HG03432 (cell line): ENCODE results near the gene P2RX5.
"Not testable (repeated sequence)": the region's sequence is repeated elsewhere in the genome, so short reads cannot be mapped to it uniquely, and the experiment has no call there.

Experiments
- ATAC-seq: cut with Tn5 transposase; IDR thresholded peaks from one replicate; pipeline ENCODE4 v1.9.1; 2021; ENCODE audit warnings: mild to moderate bottlenecking, moderate library complexity; ENCODE audit not compliant: unreplicated experiment

P2RX5 gene

DNA sequence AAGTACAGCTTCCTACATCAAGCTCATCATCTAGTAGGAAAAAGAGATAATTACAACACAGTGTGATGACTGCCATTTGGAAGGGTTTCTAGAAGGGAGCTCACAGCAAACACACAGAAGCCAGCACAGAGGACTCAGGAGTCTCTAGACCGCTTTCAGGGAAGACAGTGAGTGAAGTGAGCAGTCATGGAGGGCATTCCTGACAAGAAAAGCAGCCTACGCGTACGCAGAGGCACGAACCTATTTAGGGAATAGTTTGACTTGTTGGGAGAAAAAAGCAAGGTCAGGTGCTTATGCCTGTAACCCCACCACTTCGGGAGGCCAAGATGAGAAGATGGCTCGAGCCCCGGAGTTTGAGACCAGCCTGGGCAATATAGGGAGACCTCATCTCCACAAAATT is 19.3 kb upstream of the P2RX5 start:
- no peak for ATAC-seq

- ATAC-seq: no peak
Measured at GRCh38 chr17:3712811-3713463, 17.0 kb upstream of the P2RX5 start.

DNA sequence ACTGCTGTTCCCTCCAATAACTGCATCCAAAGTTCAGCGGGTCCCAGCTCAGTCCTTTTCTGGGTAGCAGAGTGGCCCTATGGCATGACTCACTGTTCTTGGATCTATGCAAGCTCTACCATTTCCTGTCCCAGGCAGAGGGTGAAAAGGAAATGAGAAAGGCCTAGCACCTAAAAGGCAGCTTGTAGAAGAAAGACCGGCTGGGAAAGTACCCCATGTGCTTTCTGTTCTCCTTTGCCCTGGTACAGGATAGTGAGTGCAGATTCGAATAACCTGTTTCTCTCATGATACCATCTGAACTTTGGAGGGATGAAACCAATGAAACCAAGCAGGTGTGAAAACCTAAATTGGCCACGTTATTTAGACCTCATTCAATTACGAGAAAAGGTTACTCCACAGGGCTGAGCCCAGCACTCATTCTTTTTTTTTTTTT is 15.0 kb upstream of the P2RX5 start:
- ATAC-seq: peak; percentile 87

- ATAC-seq: no peak
Measured at GRCh38 chr17:3708366-3708765, 12.4 kb upstream of the P2RX5 start.

DNA sequence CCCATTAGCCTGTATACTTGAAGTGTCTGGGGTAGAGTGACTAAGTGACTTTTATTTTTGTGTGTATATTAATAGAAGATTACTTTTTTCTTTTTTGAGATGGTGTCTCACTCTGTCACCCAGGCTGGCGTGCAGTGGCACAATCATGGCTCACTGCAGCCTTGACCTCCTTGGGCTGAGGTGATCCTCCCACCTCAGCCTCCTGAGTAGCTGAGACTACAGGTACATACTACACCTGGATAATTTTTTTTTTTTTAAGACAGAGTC is 9.7 kb upstream of the P2RX5 start:
- not testable (repeated sequence) for ATAC-seq

DNA sequence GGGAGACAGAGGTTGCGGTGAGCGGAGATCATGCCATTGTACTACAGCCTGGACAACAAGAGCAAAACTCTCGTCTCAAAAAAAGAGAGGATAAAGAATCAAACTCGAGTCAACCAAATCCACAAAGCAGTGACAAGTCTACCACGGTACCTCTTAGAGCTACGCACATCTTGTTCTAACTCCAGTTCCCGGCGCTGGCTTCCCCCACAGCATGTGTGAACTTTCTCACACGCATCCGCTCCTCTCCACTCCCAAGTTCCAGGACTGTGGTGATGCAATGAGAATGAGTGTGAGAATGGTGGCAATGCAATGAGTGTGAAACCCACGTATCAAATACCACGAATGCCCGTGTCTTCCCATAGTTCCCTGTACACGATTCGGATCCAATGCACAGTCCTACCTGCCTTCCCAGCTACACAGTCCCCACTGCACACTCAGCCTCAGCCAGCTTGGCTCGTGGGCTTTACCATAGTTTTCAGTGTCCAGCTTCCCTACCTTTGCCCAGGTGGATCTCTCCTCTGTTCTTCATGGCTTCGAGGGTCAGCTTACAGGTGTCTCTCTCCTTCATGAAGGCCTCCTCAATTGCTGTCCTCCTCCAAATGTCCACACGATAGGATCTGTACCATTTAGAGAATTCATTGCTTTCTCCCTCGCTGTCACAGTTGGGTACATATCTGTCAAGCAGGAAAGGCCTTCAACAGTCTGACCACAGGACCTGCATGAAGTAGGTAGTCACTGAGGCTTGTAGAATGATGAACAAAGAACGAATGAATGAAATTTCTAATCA is 9.2 kb upstream of the P2RX5 start:
- ATAC-seq: no peak

DNA sequence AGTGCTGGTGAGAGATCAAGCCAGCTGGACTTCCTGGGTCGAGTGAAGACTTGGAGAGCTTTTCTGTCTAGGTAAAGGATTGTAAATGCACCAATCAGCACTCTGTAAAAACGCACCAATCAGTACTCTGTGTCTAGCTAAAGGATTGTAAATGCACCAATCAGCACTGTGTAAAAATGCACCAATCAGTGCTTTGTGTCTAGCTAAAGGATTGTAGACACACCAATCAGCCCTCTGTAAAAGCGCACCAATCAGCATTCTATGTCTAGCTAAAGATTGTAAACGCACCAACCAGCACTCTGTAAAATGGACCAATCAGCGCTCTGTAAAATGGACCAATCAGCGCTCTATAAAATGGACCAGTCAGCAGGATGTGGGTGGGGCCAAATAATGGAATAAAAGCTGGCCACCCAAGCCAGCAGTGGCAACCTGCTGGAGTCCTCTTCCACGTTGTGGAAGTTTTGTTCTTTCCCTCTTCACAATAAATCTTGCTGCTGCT is 6.1 kb upstream of the P2RX5 start:
- ATAC-seq: not testable (repeated sequence)

DNA sequence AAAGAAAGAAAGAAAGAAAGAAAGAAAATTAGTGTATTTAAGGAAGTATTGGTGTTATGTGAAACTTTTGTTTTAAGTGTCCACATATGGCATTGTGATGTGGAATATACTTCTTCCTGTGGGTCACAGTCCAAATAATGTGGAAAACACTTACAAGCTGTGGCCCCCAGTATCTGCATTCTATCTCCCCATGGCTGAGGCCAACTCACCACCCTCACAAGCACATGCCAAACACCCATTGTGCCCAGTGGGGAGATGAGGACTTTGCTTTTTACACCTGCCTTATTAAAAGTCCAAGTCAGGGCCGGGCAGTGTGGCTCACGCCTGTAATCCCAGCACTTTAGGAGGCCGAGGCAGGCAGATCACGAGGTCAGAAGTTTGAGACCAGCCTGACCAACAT is 4.0 kb upstream of the P2RX5 start:
- ATAC-seq: no peak

DNA sequence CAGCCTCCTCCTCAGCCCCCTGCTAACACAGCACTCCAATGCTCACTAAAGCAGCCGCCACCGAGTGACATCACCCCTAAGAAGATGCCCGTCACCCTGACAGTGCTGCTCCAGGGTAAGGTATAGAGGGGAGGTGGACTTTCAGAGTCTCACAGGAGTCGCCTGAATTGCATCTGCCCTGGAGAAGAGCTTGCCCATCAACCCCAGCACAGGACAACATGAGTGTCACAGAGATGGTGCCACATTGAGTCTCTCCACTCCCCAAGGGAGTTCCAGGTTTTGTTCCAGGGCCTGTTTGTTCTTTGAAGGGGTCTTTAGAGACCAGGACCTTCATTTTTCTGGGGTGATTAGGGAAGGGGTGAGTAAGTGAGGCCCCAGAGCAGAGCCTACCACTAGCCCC is 2.2 kb upstream of the P2RX5 start:
- ATAC-seq: no peak

DNA sequence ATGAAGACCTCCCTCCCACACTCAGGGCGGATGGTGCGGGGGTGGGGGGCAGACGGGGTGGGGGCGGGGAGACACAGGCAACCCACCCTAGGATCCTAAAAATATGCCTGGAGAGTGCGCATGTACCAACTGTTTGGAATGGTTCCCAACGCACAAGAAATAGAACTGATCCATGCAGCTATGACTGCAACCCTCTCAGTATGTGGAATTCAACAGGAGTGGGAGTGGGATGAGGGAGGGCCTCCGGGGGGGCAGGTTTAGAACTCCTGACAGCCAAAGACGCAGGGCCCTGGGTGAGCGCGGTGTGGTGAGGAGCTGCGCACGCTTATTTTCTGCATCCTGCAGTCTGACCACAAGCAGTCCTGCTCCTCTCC is 1.1 kb upstream of the P2RX5 start:
- ATAC-seq: no peak

DNA sequence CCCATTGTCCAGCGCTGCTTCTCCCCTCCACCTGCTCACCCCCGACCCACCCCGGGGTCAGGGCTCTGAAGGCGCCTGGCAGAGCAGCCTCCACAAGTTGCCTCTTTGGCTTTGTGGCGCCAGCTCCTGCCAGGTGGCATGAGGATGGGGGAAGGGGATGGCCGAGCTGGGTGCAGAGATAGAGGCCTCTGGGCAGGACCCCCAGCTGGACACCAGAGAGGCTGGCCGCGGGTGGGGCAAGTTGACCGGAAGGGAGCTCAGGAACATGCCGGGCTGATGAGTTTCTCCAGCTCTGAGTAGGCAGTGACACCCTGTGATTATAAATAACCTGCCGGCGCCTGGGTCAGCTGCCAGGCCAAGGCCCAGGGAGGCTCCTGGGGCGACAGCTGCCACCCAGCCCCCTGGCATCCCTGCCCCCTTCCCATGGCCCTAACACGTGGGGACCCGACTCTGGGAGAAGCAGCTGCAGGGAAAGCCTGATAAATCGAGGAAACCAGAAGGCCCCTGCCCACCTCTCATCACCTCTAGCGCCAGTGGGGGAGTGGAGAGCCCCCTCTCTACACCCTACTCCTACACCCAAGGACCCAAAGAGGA is 729 bp downstream of the P2RX5 start:
- ATAC-seq: no peak

DNA sequence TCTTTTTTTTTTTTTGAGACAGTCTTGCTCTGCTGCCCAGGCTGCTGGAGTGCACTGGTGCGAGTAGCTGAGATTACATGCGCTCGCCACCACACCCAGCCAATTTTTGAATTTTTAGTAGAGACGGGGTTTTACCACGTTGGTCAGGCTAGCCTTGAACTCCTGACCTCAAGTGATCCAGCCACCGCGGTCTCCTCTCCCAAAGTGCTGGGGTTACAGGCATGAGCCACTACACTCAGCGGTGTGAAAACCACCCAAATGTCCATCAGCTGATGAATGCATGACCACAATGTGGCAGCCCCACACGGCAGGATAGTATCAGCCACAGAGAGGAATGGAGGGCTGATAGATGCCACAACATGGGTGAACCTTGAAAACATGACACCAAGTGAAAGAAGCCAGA is 2.1 kb downstream of the P2RX5 start:
- peak; percentile 58 for ATAC-seq

GRCh38 chr17:3693141-3693540 is 2.8 kb downstream of the P2RX5 start:
- ATAC-seq: no peak

DNA sequence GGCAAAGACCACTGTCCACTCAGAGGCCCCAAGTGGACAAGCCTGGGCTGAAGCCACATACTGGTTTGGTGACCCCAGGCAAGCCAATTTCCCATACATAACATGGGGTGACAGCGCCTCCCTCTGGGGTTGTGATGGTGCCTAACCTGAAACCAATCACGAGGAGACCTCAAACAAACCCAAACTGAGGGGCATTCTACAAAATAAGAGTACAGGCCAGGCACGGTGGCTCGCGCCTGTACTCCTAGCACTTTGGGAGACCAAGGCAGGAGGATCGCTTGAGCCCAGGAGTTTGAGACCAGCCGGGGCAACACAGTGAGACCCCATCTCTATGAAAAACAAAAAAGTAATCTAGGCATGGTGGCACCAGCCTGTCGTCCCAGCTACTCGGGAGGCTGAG is 3.6 kb downstream of the P2RX5 start:
- ATAC-seq: no peak

- no peak for ATAC-seq
Measured at GRCh38 chr17:3691617-3692067, 4.3 kb downstream of the P2RX5 start.

DNA sequence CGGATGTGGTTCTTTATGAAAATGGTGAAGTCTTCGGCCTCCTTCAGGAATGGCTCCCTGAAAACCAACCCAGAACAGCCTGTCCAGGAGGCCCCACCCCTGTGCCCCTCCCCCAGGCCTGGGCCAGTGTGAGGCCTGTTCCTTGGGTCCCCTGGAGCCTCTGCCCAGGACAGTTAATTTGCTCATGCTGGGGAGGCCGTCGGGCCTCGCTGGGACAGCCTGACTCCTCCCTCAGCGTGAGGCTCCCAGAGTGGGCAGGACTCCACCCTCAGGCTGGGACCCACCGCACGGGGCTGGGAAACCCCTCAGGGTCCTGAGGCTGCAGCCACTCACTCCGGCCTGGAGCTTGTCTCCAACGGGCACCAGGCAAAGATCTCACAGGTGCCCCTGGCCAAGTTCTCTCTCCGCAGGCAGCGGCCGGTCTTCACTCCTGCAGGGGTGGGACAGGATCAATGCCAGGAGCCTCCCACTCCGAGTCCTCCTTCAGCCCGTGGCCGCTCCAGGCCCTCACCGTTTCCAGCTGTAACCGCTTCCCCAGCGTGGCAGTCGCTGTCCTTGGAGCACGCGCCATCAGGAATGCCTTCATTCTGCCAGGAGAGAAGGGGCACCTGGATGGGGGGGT is 5.8 kb downstream of the P2RX5 start:
- no peak for ATAC-seq

DNA sequence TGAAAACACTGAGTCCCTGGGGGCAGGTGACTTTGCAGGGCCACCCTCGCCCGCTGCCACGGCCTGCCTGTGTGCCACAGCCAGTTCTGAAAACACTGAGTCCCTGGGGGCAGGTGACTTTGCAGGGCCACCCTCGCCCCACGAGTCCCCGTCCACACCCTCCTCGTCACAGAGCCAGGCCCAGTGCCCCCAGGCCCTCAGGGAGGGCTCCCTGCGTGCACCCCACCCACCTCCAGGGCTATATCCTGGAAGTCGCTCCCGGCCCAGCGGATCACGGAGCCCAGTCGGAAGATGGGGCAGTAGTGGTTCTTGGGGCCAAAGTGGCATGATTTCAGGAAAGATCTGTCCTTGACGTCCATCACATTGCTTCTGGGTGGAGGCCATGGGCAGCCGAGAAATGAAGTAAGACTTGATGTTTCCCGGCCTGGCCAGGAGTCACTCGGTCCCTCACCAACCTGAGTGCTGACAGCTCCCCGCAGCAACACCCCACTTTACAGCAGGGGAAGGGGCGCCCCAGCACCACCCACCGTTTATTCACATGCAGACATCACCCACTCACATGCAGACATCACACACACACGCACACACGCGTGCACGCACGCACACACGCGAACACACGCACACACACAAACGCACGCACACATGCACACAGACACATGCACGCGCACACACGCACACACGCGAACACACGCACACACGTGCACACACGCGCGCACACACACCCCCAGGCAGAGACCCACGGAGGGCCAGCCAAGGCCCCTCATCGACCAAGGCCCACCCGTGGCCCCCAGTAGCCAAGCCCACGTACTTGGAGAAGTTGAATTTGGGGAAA is 6.5 kb downstream of the P2RX5 start:
- no peak for ATAC-seq

- no peak for ATAC-seq
Measured at GRCh38 chr17:3688852-3689261, 7.1 kb downstream of the P2RX5 start.

- no peak for ATAC-seq
Measured at GRCh38 chr17:3688027-3688553, 7.9 kb downstream of the P2RX5 start.

DNA sequence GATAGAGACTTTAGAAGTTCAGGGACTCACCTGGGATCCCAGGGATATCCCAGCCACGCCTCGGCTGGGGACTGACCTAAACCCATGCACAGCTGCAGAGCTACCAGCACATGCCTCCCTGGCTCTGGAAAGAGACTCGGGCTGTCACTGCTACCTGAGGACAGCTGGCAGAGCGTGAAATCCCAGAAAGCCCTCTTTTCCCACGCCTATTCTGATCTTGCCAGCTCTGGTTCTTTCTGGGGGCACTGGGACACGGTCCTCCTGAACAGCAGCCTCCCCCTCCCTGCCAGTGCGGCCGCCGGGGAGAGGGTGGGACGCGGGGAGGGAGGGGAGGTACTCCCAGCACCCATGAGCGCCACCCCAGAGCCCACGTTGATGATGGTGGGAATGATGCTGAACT is 10.8 kb downstream of the P2RX5 start:
- ATAC-seq: no peak

- ATAC-seq: peak; percentile 57
Measured at GRCh38 chr17:3683054-3683511, 12.9 kb downstream of the P2RX5 start.
